ENCODE measurements around the gene LCNL1. TPM values are rescaled to one million over a fixed set of nuclear protein-coding genes. Genes with fewer than 3 reads are reported as not detected.
A peak's percentile ranks its signal among the peaks of the same experiment; 100 is the strongest.
"Not testable (repeated sequence)": the region's sequence is repeated elsewhere in the genome, so short reads cannot be mapped to it uniquely, and the experiment has no call there.

LCNL1 gene
- total RNA-seq, 1 experiment from 2014 or later = 0.11 TPM

DNA sequence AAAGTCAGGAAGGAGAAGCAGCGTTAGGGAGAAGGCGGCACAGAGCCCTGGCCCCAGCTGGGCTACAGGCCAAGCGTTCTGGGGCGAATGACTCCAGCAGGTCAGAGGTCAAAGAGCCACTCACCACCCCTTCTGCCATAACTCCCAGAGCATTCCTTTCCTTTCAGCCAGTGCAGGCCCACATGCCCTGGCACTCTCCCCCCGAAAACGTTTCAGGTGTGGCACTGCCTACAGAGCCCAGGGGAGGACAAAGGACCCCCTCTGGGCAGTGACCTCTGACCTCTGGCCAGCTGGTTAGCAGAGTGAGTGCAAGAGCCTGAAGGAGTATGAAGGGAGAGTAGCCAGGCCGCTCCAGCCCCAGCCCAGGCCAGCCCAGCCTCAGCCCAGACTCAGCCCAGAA lies 40.4 kb downstream of the LCNL1 start:
- no peak for DNase-seq (ENCODE audit: low read depth)

DNA sequence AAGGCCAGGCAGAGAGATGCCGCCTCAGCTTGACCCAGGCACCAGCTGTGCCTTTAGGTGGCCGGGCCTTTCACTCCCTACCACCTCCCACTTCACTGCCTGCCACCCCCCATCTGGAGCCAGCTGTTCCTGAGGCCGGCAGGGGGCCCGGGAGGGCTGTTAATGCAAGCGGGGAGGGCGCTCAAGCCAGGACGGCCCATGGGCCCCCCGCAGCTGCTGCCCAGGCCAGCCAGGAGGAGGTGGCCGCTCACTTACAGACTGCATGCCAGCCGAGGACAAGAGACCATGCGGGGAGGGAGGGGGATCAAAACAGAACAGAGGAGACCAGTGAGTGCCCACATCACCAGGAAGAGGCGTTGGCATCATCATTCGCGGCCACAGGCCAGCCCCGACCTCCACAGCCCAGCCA lies 40.8 kb downstream of the LCNL1 start:
- DNase-seq (ENCODE audit: low read depth) = no peak

DNA sequence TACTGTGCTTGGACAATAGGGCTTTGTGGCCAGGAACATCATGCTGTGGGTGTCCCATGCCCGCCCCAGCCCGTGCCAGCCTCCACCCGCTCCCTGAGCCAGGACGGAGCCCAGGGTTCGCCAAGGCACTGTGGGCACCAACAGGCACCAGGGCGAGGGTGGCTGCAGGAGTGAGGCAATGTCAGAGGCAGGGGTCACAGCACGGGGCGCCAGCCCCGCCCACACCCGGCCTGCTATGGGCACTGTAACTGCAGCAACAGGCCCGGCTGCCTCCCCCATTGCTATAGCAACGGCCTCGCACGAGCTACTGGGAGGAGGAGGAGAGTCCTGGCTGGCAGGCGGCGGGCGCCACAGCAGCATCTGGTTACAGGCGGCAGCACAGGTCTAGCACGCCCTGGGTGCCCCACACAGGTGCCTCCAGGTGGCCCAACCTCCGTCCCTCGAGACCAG lies 42.7 kb downstream of the LCNL1 start:
- no peak for DNase-seq (ENCODE audit: low read depth)

- no peak for DNase-seq (ENCODE audit: low read depth)
Observed at GRCh38 chr9:137026384-137026783, 43.6 kb downstream of the LCNL1 start.

- no peak for DNase-seq (ENCODE audit: low read depth)
Observed at GRCh38 chr9:137026828-137027227, 44.0 kb downstream of the LCNL1 start.

DNA sequence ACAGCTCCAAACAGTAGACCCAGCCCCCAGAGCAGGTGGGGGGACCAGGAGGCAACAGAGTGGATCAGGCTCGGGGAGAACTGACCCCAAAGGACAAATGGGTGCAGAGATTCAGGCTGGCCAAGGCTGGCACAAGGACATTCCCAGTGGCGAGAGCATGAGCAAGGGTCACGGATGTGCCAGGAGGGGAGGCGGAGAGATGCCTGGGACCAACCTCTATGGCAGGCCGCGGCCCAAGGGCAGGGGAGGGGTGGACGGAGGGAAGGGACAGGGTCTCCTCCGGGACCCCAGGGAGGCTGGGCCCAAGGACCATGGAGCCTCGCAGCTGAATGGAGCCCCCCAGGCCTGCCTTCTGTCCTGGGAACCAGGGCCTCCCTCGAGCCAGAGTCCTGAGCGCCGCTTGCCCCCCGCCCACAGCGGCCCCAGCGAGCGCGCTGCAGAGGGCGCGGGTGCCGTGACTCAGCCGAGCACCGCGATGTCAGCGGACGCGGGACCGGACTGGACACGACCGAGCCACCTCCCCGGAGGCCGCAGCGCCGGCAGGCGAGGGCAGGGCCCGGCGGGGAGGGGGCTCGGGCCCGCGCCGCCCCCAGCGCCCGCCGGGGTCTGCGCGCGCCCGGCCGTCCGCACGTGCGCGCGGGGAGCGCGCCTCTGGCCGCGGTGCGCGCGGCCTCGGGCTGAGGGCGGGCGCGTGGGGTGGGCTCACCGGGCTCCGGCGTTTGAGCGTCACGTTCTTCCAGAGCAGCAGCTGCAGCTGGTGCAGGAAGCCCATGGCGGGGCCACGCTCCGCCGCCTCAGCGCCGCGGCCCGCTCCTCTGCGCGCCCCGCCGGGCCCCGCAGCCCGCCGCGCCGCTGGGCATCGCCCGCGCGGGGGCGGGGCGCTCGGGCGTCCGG lies 44.8 kb downstream of the LCNL1 start, which contains the start of gene ABCA2:
Gene ABCA2 (minus strand): TSS at position 869 of the 894 bp plus-strand sequence. CDS start 97 bp downstream, at position 772.
- no peak for DNase-seq (ENCODE audit: low read depth)

DNA sequence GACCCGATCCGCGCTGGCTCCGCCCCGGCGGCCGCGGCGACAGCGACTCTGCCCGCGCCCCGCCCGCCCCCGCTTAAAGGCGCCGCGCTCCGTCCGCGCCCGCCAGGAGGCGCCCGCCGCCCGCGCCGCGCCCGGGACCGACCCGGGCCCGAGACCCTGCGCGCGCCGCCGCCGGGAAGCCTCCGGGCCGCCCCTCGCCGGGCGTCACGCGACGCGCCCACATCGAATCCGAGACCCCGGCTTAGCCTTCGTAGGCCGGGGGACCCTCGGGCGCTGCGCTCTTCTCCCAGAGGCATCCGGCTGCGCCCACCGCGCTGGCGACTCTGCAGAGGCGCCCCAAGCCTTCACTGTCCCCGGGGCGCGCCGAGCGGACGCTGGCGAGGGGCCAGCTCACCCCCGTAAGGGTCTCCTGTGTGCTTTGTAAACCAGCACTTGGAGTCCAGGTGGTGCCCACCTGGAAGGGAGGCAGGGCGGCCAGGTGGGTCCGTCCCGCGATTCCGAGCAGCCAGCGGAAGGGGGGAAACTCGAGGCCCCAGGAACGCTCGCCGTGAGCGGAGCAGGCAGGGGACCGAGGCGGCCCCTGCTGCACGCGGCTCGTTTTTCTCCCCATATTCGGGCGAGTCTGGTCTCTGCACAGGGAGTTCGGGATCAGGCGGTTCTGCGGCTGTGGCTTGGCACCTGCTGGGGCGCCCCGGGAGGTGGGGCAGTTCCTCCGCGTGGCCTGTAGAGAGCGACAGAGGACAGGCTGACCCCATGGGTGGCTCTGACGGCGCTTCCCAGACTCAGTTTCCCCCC lies 45.7 kb downstream of the LCNL1 start:
- DNase-seq (ENCODE audit: low read depth) = peak; percentile 38

GRCh38 chr9:137029058-137029936 lies 46.5 kb downstream of the LCNL1 start:
- peak; percentile 50 for DNase-seq (ENCODE audit: low read depth)

DNA sequence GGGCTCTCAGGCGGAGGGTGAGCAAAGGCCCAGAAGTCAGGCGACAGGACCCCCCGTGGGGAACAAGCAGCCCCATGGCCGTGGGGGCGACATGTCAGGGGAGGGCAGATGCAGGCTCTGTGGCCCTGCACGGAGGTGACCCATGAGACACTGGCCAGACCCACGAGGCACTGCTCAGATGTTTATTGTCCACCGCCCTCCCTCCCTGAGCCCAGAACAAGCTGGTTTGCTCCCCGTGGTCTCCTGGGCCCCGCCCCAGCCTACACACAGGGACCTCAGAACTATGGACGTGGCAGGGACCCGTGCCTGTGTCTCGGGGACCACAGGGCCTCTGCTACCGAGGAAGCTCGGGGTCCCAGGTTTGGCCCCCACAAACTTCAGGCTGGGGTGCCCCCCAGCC lies 47.2 kb downstream of the LCNL1 start:
- DNase-seq (ENCODE audit: low read depth) = no peak

DNA sequence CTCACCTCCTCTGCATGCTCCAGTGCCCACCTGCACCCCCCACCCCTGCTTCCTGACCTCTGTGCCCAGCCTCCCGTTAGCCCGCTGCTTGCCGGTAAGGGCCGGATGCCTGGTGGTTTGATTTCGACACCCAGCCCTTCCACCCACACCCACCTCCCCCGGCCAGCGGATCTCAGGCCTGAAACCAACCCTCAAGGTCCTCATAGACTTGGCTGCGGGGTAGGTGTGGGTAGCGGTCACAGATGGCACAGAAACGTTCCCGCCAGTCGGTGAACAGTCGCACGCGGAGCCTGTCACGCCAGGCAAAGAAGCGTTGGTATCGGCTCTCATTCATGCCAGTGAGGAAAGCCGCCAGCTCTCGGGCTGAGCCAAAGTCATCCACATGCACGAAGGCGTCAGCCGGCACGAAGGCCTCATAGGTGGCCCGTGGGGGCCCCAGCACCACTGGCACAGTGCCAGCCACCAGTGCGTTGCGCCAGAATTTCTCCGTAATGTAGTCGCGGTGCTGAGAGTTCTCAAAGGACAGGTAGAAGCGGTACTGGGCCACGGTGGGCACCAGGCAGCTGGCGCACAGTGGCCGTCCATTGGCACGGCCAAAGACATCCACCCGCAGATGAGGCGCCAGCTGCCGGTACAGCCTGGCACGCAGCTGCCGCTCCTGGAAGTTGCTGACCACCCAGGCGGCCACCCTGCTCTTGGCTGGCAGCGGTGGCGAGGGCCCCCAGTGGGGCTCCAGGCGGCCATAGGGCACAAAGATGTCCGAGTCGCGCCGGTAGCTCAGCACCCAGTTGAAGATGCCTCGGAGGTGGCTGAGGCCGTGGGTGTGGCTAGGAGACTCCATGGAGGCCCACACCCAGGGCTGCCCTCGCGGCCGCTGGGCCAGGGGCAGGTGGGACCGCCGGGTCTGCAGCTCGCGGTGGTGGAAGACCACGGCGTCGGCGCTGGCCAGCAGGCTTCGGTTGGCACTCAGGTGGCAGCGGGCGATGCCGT lies 48.0 kb downstream of the LCNL1 start:
- no peak for DNase-seq (ENCODE audit: low read depth)

- DNase-seq (ENCODE audit: low read depth) = no peak
Observed at GRCh38 chr9:137031904-137032640, 49.3 kb downstream of the LCNL1 start, which contains the start of gene FUT7. Gene FUT7, minus strand, starts transcription at chr9:137032088. Its CDS starts 97 bp downstream, at chr9:137031991.

DNA sequence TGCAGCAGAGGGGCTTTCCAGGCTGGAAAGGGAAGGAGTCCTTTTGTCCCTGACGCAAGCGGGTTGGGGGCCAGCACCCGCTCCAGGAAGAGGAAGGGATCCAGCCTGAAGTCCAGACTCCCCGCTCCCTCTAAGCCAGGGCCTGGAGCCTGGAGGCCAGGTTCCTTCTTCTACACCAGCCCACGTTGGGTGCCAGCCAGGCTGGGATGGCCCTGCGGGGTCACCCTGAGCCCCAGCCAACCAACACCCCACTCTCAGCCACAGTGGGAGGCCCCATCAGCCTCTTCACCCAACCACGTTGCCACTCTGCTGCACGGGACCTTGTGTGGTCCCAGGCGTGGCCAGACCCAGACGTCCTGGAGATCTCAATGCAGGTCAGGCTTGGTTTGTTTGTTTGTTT lies 50.1 kb downstream of the LCNL1 start:
- DNase-seq (ENCODE audit: low read depth) = no peak

- DNase-seq (ENCODE audit: low read depth) = not testable (repeated sequence)
Observed at GRCh38 chr9:137033481-137033880, 50.7 kb downstream of the LCNL1 start.

GRCh38 chr9:137034039-137034708 lies 51.4 kb downstream of the LCNL1 start:
- no peak for DNase-seq (ENCODE audit: low read depth)

DNA sequence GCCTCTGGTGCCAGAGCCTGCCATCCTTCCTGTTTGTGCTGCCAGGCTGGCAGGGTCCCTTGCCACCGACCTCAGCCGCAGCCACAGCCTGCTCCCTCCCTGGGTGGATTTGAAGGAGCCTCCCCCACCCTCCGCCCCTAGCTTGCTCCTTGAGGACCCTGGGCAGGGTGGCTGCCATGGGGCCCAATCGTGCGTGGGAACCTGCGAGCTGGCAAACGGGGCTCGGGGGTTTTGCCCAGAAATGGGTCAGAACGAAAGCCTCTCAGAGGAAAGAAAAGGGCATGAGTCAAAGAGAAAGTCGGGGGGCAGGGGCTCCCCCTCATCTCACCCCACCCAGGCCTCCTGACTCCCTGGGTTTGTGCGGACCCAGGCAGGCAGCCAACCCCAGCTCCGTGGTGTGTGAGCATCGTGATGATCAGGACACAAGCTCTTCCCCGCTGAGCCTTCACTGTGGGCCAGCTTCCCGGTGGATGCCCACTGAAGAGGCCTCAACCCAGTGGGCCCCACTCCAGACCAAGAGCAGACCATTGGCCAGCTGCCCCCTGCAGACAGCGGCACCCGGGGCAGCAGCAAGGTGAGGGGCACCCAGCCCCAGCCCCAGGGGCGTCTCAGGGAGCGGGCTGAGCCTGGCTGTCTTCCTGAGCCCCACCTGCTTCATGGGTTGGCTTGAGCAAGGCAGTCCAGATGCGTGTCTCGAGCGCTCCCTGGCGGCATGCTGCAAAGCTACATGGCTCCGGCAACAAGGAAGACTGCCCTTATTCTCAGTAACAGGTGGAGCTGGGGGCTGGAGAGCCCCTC lies 52.1 kb downstream of the LCNL1 start:
- DNase-seq (ENCODE audit: low read depth) = peak; percentile 59

Data from LHCN-M2 (cell line).